Fibroblast of skin of right biceps (primary cell): ENCODE data around the gene ZNF385D.

Source experiments
- DNase-seq: peaks from one replicate; pipeline ENCODE4 v3.0.0-alpha.2; 2013

Gene ZNF385D

DNA sequence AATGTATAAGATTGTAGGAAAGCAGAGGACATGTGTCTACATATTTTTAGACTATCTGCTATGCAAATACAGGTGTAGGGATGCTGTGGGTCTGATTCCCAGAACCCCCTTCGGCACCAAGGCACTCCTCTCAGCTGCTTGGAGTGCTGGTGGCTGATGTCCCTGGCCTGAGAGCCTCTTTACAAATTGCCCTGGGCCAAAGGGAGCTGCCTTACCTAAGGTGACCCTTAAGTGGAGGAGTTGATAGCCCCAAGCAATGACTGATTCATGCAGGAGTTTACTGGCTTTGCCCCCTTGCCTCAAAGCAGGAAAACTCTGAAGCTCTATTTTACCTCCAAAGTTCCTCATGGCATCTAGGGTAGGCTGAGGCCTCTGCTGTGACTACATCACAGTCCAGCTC lies 83.0 kb downstream of the ZNF385D start:
- DNase-seq, result no peak

DNA sequence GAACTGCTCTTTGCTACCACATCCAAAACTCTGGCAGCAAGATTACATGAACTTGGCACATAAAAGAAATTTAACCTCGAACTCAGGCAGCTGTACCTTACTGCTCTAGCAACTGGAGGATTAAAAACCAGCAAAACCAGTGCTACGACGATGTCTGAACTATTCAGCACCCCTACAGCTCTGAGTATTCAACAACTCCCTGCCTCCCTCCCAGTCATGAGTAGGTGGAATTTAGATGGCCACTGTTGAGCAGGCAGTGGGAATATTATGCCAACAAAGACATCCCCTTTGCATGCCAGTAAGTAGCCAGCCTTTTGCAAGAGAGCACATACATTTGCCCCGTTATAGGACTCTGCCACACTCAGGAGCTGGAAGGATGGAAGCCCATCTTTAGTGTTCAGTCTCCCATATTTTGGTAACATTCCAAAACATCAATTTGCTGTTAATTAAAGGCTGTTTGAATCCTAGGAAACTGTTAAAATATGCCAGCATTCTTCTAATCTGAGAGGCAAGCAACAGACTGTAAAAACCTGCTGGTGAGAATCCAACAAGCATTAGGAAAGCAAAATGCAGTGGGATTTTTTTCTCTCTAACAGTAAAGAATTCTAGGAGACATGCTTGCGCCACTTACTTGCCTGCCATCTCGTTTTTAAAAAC lies 85.4 kb downstream of the ZNF385D start:
- no peak for DNase-seq

DNA sequence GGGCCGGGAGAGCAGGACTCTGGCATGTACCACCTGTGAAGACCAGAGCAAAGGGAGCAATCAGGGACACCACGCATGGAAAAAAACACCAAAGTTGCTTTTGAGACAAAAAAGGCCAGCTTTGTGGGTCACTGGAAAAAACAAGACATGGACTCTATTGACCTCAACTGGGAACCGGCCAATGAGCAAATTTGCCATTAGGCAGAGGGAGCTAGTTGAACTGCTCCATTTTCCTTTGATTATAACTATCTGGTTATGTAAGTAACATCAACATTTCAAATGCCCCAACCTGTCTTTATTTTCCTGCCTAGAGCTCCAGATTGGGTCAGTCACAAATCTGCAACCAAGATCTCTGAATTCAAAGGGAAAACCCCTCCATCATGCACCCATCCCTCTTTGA lies 86.0 kb downstream of the ZNF385D start:
- no peak for DNase-seq

DNA sequence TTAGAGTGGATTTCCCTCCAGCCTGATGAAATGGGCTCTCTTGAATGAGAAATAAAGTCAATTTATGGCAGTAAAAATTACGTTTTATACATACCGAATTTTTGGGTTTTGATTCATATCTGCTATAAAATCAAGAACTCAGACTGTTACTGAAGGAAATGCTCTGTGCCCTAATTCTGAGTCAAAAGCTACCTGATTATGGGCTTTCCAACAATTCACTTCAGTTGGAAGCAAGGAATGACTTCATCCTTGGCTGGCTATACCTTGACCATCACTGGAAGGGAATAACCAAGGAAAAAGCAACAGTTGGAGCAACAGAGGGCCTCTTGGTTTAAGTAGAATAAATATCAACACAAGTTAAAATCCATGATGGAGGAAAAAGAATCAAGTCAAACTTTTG lies 88.6 kb downstream of the ZNF385D start:
- DNase-seq, result no peak

DNA sequence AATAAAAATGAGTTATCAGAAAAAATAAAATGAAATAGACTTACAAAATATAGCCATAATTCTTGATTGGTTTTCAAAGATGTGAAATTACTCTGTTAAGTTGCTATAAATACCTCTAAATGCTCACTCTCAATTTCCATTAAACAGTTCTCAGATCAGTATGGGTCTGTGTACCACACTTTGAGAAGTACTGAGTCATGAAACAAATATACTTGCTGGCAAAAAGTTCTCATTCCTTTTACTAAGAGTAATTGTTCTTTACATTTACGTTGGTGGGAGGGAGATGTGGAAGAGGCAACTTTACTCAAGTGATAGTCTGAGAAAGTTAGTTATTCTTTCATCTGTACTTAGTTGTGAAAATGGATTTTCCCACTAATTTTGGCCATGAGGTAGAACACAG lies 96.3 kb downstream of the ZNF385D start:
- DNase-seq, result peak; percentile 86

DNA sequence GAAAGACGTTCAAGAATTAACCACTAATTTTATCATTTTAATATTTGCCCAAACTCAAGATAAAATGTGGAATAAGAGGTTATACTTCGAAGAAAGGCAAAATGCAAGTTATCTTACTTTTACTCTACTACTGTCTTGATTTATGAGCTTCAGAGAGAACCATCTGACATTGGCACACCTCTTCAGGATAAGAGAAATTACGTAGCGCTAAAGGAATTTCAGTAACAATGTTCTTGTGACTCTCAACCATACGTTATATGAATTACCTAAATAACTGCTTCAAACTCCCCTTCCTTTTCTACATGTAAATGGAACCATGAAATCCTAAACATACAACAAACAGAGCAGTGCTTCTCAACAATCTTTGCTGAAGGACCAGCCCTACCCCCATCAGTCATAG lies 96.8 kb downstream of the ZNF385D start:
- peak; percentile 35 for DNase-seq

DNA sequence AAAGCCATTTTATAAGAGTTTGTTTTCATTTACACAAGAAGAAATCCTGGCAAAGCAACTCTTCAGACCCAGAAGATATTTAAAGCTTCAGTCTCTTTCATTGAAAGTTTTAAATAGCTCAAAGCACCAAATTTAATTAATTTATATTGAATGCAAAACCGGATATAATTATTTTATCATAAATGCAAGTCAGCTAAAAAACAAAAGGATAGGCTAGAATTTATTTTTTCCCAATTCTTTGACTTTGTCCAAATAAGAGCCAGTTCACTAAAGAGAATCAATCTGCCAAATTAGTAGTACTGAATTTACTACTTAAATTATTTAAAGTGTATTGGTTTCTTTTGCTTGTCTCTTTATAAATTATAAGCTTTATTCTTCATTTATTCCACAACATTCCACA lies 101.5 kb downstream of the ZNF385D start:
- DNase-seq, result no peak

DNA sequence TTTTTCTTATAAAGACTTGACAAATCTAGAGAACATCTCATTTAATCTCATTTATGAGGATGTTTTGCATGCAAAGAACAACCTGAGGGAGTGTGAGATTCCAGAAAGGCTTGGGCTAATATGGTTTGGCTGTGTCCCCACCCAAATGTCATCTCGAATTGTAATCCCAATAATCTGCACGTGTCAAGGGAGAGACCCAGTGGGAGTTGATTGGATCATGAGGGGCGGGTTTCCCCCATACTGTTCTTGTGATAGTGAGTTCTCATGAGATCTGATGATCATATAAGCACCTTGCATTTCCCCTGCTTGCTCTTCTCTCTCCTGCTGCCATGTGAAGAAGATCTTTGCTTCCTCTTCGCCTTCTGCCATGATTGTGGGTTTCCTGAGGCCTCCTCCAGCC lies 103.0 kb downstream of the ZNF385D start:
- DNase-seq, result no peak

DNA sequence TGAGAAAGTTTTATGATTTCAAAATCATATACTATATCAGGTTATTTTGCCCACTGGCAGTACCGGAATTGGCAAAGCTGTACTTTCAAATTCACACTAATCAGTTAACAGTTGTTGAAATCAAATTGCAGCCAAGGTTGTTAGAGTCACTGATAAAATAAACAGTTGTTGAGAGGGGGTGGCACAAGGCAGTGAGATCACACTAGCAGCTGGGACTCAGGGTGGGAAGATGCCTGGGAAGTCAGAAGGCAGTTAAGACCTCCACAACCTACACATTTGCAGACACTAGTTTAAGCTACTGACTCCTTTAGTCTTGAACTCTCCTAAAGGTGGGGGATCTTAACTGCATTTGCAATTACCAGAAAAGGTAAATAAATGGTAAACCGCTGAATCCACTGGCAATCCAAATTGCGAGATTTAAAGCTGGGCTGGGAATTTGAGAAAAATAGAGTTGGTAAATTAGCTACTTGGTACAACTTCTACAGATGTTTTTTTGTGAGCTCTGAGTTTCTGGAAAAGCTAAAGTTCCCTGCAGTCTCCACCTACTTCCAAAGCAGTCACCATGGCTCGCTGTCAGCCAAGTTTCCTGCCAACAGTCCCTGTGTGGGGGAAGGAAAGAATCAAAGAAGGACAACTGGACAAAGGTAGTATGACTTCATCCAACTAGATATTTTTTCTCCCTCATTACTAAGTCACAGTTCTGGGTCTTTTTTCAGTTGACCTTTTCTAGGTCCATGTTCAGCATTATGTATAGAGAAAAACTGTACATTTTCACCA lies 105.7 kb downstream of the ZNF385D start:
- DNase-seq, result peak; percentile 41

DNA sequence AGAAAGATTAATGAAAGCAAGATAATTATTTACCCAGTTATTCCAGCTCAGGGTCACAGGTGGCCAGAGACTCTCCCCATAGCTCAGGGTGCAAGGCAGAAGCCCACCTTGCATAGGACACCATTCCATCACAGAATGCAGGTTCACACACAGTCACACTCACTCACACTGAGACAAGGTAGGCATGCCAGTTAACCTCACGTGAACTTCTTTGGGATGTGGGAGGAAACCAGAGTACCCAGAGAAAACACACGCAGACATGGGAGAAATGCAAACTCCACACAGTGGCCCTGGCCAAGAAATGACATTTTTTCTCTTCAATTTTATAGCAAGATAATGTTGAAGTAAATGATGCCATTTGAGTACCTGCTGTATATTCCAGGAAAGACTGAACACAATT lies 106.7 kb downstream of the ZNF385D start:
- DNase-seq, result no peak

DNA sequence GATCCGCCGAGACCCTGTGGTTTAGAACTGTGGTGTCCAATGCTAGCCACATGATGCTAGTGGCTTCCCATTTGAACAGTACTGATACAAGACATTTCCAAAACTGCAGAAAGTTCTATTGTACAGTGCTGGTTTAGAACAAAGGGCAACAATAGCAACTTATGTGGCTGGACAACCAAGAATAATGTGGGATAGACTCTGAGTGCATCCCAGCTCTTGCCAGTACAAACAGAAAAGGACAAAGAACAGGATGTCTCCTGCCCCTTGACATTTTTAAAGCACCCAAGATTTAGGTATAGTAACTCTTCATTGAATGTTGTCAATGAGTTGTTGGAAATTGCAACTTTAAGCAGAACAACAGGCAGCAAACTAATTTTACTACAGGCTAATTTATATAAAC lies 107.3 kb downstream of the ZNF385D start:
- no peak for DNase-seq

DNA sequence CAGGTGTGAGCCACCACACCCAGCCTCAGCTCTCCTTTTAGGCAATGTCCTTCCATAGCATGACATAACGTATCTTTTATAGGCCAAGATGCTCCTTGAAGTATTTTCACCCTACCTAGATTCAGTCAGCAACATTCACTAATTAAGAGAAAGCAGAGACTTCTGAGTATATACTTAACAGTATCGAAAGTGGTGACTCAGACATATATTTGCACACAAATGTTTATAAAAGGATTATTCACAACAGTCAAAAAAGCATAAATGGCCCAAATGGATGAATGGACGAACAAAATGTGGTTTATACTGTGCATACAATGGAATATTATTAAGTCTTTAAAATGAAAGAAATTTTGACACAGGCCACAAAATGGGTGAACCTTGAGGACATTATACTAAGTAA lies 108.6 kb downstream of the ZNF385D start:
- DNase-seq, result no peak

DNA sequence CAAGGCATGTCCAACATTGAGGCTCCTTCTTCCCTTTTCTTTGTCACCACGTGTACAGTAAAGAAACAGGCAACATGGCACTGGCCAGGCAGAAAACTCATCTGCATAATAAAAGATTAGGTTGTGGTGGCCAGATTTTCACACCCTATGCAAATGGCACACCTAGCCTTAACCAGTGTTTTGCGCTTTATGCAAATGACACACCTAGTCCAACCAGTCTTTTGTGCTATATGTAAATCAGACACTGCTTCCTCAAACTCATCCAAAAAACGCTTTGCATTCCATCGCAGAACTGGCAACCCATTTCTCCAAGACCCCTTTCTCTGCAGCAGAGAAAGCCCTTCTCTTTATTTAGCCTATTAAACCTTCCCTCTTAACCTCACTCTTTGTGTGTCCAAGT lies 109.1 kb downstream of the ZNF385D start:
- DNase-seq, result no peak

DNA sequence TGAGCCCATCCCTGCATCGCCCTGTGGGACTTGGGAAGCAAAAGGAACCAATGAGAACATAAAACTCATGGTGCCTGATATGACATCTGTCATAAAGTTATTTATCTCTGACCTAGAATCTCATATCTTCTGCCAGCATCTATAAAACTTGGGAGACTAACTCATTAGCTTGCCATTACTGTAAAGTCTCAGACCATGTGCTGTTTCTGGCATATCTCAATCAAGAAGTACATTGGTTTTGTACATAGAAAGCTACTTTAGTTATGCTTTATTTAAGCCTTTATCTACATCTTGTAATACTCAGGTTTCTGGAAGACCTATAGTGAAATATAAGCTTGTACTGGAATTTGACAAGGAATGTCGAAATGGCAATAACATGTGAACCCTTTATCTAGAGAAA lies 112.5 kb downstream of the ZNF385D start:
- DNase-seq, result no peak

DNA sequence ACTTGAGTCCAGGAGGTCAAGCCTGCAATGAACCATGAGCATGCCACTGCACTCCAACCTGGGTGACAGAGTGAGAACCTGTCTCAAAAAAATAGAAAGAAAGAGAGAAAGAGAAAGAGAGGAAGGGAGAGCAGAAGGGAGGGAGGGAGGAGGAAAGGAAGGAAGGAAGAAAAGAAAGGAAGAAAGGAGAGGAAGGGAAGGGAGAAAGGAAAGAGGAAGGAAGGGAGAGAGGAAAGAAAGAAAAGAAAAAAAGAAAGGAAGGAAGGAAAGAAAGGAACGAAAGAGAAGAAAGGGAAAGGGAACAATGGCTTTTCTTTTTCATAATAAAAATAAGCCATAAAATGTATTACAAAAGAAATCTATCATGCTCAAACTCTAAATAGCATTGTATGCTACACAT lies 116.9 kb downstream of the ZNF385D start:
- DNase-seq, result no peak

DNA sequence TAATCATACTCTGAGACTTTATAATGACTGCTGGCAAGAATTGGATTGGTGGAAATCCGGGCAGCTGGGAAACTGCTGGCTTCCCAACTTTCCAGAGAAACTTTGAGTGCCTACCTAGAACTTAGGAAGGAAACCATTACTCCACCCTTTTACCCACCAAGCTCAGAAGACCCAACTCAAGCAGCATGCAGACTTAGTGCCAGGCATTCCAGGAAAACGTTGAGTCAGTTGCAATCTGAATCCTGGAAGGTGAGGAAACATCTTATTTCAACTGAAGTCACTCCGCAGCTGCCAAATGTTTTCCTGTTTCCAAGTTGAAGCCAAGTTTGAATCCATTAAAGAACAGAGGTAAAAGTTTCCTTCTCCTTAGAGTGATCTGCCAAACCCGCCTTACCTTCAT lies 126.5 kb downstream of the ZNF385D start:
- peak; percentile 3 for DNase-seq

DNA sequence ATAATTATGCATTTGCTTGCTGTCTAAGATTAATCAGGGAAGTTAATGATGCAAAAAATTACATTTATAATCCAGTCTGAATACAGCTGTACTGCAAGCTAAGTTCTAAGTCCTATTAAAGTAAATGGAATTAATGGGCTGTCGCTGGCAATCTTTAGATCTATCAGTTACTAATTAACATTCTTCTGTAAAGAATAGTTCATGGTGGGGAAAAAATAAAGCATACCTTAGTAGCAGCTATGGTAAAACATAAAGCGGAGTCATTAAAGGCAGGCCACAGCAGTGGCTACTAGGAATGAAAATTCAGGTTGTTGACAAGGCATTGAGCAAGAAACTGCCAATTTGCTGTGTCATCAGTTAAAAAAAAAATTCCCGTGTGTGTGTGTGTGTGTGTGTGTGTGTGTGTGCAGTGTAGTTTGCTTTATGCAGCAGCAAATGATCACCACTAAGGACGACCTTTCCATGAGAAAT lies 129.8 kb downstream of the ZNF385D start:
- peak; percentile 81 for DNase-seq

DNA sequence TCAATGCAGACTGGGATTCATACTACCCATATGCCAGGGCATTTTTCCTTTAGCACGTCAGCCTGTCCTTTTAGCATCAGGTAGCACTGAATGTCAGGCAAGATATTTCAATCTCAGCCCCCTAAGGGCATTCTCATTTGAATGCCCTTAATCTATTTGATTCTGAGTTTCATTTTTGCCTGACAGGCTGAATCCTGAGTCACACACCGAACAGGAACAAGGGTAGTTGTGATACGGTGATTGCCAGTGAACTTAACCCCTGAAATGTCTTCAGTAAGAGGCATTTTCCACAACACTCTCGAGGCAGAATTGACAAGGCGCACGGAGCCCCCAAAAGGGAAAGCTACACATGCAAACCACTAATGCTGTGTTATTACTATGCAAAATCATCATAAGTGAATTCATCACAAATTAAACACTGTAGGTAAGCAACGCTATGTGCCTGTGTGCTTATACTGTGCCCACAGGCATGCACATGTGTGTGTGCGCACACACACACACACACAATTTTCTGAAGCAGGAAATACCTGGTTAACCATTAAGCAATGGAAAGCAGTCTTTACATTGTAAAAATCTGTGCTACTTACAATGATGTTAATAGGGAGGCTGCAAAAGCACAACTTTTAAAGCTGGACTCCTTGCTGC lies 130.4 kb downstream of the ZNF385D start:
- peak; percentile 19 for DNase-seq

DNA sequence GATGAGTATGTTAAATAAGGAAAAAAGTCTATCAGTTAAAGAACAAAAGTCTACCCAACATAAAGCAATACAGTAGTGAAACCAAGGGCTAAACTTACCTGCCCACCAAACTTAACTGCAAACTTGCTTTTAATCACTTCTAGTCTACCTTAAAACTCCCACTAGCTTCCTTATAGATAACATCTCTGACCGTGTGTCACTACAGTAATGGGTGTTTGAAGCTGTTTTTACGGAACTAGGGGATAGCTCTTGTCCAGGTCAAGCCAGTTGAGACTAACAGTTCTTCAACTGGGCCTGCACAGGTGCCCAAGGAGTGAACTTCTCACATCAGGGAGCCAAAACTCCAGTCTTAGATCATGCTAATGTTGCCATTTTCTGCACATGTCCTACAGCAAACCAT lies 132.3 kb downstream of the ZNF385D start:
- no peak for DNase-seq

DNA sequence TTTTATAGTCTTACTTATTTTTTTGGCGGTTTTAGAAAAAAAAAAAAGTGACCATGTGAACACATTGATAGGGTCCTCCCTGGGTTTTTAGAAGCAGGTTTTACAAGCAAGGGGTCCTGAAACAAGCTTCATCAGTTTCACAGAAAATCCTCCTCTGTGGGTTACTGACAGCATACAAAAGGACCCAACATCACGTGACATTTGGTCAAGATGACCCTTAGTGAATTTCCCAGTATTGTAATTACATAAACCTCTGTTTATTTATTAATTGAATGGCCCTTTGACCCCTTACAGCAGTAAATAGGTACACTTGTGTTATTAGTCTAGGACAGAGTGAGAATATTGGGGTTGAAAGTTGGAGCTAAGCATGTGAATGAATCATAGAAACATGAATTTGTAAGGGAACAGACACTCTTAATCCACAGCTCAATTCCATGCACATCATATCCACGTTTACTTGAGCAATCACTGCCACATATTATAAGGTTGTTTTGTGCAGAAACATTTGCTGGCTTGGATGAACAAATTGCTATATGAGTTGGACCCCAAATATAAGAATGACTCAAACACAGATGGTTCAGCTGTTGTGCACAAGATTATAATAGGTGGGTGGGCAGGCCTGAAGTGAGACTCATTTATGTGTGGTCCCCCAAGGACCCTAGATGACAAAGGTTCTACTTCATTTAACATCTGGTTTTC lies 137.5 kb downstream of the ZNF385D start:
- no peak for DNase-seq

DNA sequence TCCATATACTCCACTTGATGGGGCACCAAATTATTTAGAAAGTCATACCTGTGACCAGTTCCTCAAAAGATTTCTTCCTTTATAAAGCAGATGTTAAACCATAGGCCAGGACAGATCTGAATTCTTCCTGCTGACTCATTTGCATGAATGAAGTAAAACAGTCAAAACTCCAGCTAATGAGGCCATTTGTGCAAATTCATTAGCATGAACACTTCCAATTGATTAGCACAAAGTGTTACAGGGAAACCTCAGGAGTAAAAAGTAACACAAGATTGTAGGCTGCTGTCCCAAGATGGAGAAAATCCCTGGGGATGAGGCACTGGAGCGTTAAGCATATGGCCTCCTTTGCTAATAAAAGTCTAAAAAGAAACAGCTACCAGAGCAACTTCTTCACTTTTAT lies 149.8 kb downstream of the ZNF385D start:
- DNase-seq, result no peak

DNA sequence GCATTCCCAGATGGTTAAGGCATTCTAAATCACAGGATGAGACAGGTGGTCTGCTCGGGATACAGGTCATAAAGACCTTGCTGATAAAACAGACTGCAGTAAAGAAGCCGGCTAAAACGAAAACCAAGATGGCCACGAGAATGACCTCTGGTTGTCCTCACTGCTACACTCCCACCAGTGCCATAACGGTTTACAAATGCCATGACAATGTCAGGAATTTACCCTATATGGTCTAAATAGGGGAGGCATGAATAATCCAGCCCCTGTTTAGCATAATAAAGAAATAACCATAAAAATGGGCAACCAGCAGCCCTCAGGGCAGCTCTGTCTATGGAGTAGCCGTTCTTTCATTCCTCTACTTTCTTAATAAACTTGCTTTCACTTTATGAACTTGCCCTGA lies 151.1 kb downstream of the ZNF385D start:
- no peak for DNase-seq

DNA sequence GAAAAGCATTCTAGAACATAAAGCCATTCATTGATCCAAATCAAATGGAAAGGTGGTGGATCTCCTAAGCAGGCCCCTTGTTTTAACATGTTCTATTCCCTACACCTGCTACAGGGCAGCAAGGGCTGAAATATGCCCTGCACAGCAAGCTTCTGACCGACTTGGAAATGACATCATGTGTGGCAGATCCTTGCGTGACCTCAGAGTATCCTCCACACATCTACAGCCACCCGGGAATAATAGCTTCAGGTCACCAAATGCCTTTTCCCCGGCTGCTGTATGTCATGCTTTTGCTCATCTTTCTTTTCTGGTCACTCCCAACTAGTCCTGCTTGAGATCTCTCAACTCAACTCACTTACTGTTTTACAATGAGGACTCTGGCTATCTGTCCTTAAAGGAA lies 158.2 kb downstream of the ZNF385D start:
- DNase-seq, result no peak

DNA sequence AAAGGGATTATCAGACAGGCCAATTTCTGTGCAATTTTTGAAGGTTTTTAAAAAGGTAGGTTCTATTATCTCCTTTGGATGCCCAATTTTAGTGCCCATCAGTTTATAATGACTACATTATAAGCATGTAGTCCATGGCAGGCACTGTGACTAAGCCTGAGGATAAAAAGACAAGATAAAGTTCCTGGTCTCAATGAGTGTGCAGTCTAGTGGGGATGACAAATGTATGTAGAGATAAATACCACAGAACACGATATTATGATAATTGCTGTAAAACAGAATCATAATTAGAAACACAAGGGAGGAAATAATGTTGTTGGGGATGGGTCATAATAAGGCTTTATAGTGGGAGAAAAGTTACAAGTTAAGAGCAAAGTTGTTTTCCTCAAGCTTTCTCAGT lies 163.1 kb downstream of the ZNF385D start:
- DNase-seq, result peak; percentile 27
